Activated CD4-positive, CD25-positive, alpha-beta regulatory T cell treated with anti-CD3 and anti-CD28 coated beads, Interleukin-2, amount 50 U/mL, for 16 hours (primary cell): Measurements from ENCODE around the gene ADAM21.
"Not testable (repeated sequence)": the region's sequence is repeated elsewhere in the genome, so short reads cannot be mapped to it uniquely, and the experiment has no call there.

Source experiments
- DNase-seq: peaks from one replicate; pipeline ENCODE4 v3.0.0-alpha.2; 2020; ENCODE audit warnings: low read depth, low spot score

ADAM21 gene

DNA sequence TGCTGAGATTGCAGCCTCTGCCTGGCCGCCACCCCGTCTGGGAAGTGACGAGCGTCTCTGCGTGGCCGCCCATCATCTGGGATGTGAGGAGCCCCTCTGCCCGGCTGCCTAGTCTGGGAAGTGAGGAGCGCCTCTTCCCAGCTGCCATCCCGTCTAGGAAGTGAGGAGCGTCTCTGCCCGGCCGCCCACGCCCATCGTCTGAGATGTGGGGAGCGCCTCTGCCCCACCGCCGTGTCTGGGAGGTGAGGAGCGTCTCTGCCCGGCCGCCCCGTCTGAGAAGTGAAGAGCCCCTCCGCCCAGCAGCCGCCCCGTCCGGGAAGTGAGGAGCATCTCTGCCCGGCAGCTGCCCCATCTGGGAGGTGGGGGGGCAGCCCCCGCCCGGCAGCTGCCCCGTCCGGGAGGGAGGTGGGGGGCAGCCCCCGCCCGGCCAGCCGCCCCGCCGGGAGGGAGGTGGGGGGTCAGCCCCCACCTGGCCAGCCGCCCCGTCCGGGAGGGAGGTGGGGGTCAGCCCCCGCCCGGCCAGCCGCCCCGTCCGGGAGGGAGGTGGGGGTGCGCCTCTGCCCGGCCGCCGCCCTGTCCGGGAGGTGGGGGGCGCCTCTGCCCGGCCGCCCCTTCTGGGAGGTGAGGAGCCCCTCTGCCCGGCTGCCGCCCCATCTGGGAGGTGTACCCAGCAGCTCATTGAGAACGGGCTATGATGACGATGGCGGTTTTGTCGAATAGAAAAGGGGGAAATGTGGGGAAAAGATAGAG lies 25.6 kb downstream of the ADAM21 start:
- DNase-seq = not testable (repeated sequence)

GRCh38 chr14:70489579-70490200 lies 37.7 kb downstream of the ADAM21 start:
- no peak for DNase-seq

GRCh38 chr14:70498191-70498590 lies 46.2 kb downstream of the ADAM21 start:
- no peak for DNase-seq
